Aortic smooth muscle cell (primary cell): ENCODE data around the gene FBXO4. TPM values are rescaled to one million over a fixed set of nuclear protein-coding genes. Genes with fewer than 3 reads are reported as not detected.

Source experiments
- total RNA-seq: library from RNA; depleted of rRNA; stranded (reverse); fragments of >200 nt; gene quantifications from 2 replicates; pipeline ENCODE4 v1.2.3, GENCODE V29; 2014

The FBXO4 gene
- total RNA-seq: 12.0 and 13.1 TPM in 2 replicates

DNA sequence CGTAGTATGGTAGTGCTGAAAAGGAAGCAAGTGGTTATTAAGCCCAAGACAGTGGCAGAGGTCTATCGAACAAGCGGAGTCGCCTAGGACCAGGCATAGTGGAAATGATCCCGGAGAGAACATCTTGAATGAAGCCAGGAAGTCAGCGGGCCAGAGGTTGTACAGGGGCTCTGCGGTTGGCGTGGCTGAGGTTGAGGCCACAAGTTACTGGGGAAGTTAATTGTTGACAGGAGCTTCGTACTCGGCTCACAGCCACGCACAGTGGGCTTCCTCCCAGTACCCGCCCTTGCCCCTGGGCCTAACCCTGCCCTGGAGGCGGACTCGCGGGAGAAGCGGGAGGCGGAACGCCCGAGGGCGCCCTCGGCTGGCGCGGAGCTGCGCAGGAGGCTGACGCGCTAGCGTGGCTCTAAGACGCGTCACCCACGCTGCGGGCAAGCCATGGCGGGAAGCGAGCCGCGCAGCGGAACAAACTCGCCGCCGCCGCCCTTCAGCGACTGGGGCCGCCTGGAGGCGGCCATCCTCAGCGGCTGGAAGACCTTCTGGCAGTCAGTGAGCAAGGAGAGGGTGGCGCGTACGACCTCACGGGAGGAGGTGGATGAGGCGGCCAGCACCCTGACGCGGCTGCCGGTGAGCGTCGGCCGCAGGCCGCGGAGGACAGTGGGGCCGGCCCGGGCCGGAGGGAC, at the start of gene FBXO4:
Gene FBXO4, plus strand, starts transcription at position 410 of the 683 bp plus-strand sequence. Its CDS starts 29 bp downstream, at position 439.

GRCh38 chr5:41903892-41904799, 20.9 kb upstream of the FBXO4 start, which contains the start of gene RIMOC1:
Gene RIMOC1 (plus strand): TSS chr5:41904344. CDS start chr5:41904368, 24 bp downstream.

Other genes with a start within 250 kb of the FBXO4 start
- 89.0 and 92.3 TPM in 2 replicates for gene OXCT1, start 54.9 kb upstream of the FBXO4 start, total RNA-seq
- 15.3 and 19.3 TPM in 2 replicates for gene RIMOC1, start 20.9 kb upstream of the FBXO4 start, total RNA-seq